HEK293 (cell line): ENCODE measurements around the gene FHL2.
A peak's percentile ranks its signal among the peaks of the same experiment; 100 is the strongest.

Experiments
- CTCF ChIA-PET: fragments of 350-600 bp; formaldehyde crosslinking; extraction: SDS; loops from one replicate; lab custom pipeline; 2021; ENCODE audit warnings: antibody characterized with exemption; lab: Yijun Ruan, JAX
- POLR2A ChIA-PET: fragments of 300-600 bp; formaldehyde crosslinking; extraction: SDS; loops from one replicate; lab custom pipeline; 2020; ENCODE audit warnings: antibody characterized with exemption, inconsistent platforms; lab: Yijun Ruan, JAX
- H3K27ac ChIP-seq: fragments of 200-500 bp; sonication (Bioruptor generic); 2 replicates; pipeline ENCODE4 v1.5.1; 2014; ENCODE audit warnings: low read depth, low read length, control low read depth, inconsistent platforms; ENCODE audit errors: extremely low read depth
- H3K36me3 ChIP-seq, 2 experiments: fragments of 200-500 bp in 1 of 2; sonication (Bioruptor generic) in 1 of 2; 1 replicate in 1 of 2; 2 replicates in 1 of 2; pipeline ENCODE4 v1.5.1; 2014 to 2017; ENCODE audit warnings: inconsistent platforms in 2 of 2, low read length in 2 of 2; ENCODE audit not compliant: control insufficient read depth in 2 of 2, insufficient read depth in 1 of 2
- H3K4me1 ChIP-seq: fragments of 200-500 bp; sonication (Bioruptor generic); 2 replicates; pipeline ENCODE4 v1.5.1; 2014; ENCODE audit warnings: mild to moderate bottlenecking, low read length, inconsistent platforms; ENCODE audit not compliant: control insufficient read depth, insufficient read depth
- H3K4me3 ChIP-seq: 2 replicates; pipeline ENCODE4 v1.5.1; 2011; ENCODE audit warnings: low read depth, mild to moderate bottlenecking, control low read depth, low read length, moderate library complexity
- H3K9me3 ChIP-seq: fragments of 200-500 bp; sonication (Bioruptor generic); 2 replicates; pipeline ENCODE4 v1.5.1; 2014; ENCODE audit warnings: low read depth, low read length, inconsistent platforms; ENCODE audit not compliant: control insufficient read depth, insufficient read depth
- GLI4 ChIP-seq: fragments of 450-650 bp; formaldehyde crosslinking; IDR thresholded peaks from 2 replicates; pipeline ENCODE4 v1.5.1; 2016; ENCODE audit warnings: missing biosample characterization, missing genetic modification characterization
- SP2 ChIP-seq: fragments of 450-650 bp; formaldehyde crosslinking; IDR thresholded peaks from 2 replicates; pipeline ENCODE4 v1.5.1; 2016; ENCODE audit warnings: missing biosample characterization, missing genetic modification characterization
- ZBTB17 ChIP-seq: fragments of 450-650 bp; formaldehyde crosslinking; IDR thresholded peaks from 2 replicates; pipeline ENCODE4 v1.5.1; 2016; ENCODE audit warnings: missing biosample characterization, missing genetic modification characterization
- ZFP69B ChIP-seq: fragments of 450-650 bp; formaldehyde crosslinking; IDR thresholded peaks from 2 replicates; pipeline ENCODE4 v1.5.1; 2016; ENCODE audit warnings: missing biosample characterization, missing genetic modification characterization
- ZNF10 ChIP-seq: fragments of 450-650 bp; formaldehyde crosslinking; IDR thresholded peaks from 2 replicates; pipeline ENCODE4 v1.5.1; 2017; ENCODE audit warnings: missing biosample characterization, missing genetic modification characterization
- ZNF174 ChIP-seq: fragments of 450-650 bp; formaldehyde crosslinking; IDR thresholded peaks from 2 replicates; pipeline ENCODE4 v1.5.0; 2017; ENCODE audit warnings: missing biosample characterization, mild to moderate bottlenecking, missing genetic modification characterization
- ZNF2 ChIP-seq: fragments of 450-650 bp; formaldehyde crosslinking; IDR thresholded peaks from 2 replicates; pipeline ENCODE4 v1.5.1; 2016; ENCODE audit warnings: missing biosample characterization, missing genetic modification characterization
- ZNF24 ChIP-seq: fragments of 450-650 bp; formaldehyde crosslinking; IDR thresholded peaks from 2 replicates; pipeline ENCODE4 v1.5.1; 2016; ENCODE audit warnings: missing biosample characterization, missing genetic modification characterization
- ZNF404 ChIP-seq: fragments of 450-650 bp; formaldehyde crosslinking; IDR thresholded peaks from 2 replicates; pipeline ENCODE4 v1.5.1; 2017; ENCODE audit warnings: missing biosample characterization, missing genetic modification characterization
- ZNF561 ChIP-seq: fragments of 450-650 bp; IDR thresholded peaks from 2 replicates; pipeline ENCODE4 v1.5.1; 2018; ENCODE audit warnings: missing biosample characterization, missing genetic modification characterization, borderline replicate concordance
- ZNF571 ChIP-seq: fragments of 450-650 bp; formaldehyde crosslinking; IDR thresholded peaks from 2 replicates; pipeline ENCODE4 v1.5.0; 2017; ENCODE audit warnings: missing biosample characterization, missing genetic modification characterization
- ZNF658 ChIP-seq: fragments of 450-650 bp; formaldehyde crosslinking; IDR thresholded peaks from 2 replicates; pipeline ENCODE4; 2016; ENCODE audit warnings: missing biosample characterization, missing genetic modification characterization
- ZNF701 ChIP-seq: fragments of 450-650 bp; formaldehyde crosslinking; IDR thresholded peaks from 2 replicates; pipeline ENCODE4 v1.5.1; 2016; ENCODE audit warnings: missing biosample characterization, missing genetic modification characterization
- ZNF768 ChIP-seq: fragments of 450-650 bp; formaldehyde crosslinking; IDR thresholded peaks from 2 replicates; pipeline ENCODE4 v1.5.1; 2018; ENCODE audit warnings: missing biosample characterization, mild to moderate bottlenecking, missing genetic modification characterization
- ZNF843 ChIP-seq: fragments of 450-650 bp; formaldehyde crosslinking; IDR thresholded peaks from 2 replicates; pipeline ENCODE4 v1.5.1; 2016; ENCODE audit warnings: missing biosample characterization, missing genetic modification characterization
- ZSCAN23 ChIP-seq: fragments of 450-650 bp; formaldehyde crosslinking; IDR thresholded peaks from 2 replicates; pipeline ENCODE4 v1.5.1; 2016; ENCODE audit warnings: missing biosample characterization, missing genetic modification characterization
- ZXDB ChIP-seq: fragments of 450-650 bp; formaldehyde crosslinking; IDR thresholded peaks from 2 replicates; pipeline ENCODE4 v1.5.1; 2016; ENCODE audit warnings: missing biosample characterization, missing genetic modification characterization
- TF ChIP-seq, protein P1 (sequence below): fragments of 450-650 bp; formaldehyde crosslinking; IDR thresholded peaks from 2 replicates; pipeline ENCODE4 v1.5.1; 2016; ENCODE audit warnings: missing biosample characterization, missing genetic modification characterization
- TF ChIP-seq, protein P2 (sequence below): fragments of 450-650 bp; formaldehyde crosslinking; IDR thresholded peaks from 2 replicates; pipeline ENCODE4 v1.5.1; 2016; ENCODE audit warnings: missing biosample characterization, missing genetic modification characterization
- TF ChIP-seq, protein P3 (sequence below): fragments of 450-650 bp; formaldehyde crosslinking; IDR thresholded peaks from 2 replicates; pipeline ENCODE4 v1.5.1; 2016; ENCODE audit warnings: missing biosample characterization, missing genetic modification characterization
- TF ChIP-seq, protein P4 (sequence below): fragments of 450-650 bp; formaldehyde crosslinking; IDR thresholded peaks from 2 replicates; pipeline ENCODE4 v1.5.1; 2016; ENCODE audit warnings: missing biosample characterization, missing genetic modification characterization
- TF ChIP-seq, protein P5 (sequence below): fragments of 450-650 bp; formaldehyde crosslinking; IDR thresholded peaks from 2 replicates; pipeline ENCODE4 v1.5.1; 2016; ENCODE audit warnings: missing biosample characterization, missing genetic modification characterization
- TF ChIP-seq, protein P6 (sequence below): fragments of 450-650 bp; formaldehyde crosslinking; IDR thresholded peaks from 2 replicates; pipeline ENCODE4 v1.5.1; 2017; ENCODE audit warnings: missing biosample characterization, mild to moderate bottlenecking, missing genetic modification characterization, moderate library complexity
- TF ChIP-seq, protein P7 (sequence below): fragments of 450-650 bp; formaldehyde crosslinking; IDR thresholded peaks from 2 replicates; pipeline ENCODE4 v1.5.1; 2016; ENCODE audit warnings: missing biosample characterization, missing genetic modification characterization, low read depth

Gene FHL2

DNA sequence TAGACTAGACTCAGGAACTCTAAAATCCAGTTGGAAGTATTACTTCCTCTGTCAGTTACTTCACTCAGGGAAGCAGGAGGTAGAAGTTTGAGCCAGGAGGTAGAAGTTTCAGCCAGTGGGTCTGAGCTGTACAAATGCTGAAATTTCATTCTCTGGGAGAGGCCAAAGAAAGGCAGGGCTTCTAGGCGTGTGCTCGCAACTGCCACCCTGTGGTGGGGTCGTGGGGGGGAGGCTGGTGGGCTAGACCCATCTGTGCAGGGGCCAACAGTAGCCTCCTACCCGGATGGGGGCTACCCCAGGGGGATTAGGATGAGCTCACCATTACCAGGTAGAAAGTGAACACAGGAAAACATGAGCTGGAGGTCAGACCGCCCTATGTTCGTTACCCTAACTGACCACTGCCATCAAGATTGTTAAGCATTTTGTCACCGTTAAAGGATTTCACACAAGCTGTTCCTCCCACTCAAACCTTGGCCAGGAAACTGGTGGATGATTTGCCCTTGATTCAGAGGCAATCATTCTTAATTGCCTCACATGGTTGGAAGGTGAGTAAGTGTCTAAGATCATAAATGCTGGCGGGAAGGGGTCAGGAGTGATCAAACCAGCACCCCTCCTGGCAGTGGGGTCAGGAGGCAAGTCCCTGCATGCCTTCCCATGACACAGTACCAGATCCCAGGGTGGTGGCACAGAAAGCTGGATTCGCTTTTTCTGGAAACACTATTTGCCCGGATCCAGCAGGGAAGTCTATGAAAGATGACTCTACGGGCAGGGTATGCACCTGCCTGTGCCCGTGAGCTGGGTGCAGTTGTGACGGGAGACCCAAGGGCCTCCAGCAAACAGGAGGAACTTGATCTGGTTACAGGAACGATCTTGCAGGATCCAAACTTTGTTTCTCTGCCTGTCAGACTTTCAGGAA is 5.2 kb upstream of the FHL2 start (continued):
- TF ChIP-seq ZBTB17 (tag by site-specific recombination) (peak; percentile 66), GLI4 (tag by site-specific recombination) (no peak), ZNF174 (tag by site-specific recombination) (no peak), ZNF24 (peak; percentile 76), ZXDB (0 out of 2 replicates have a peak, but pooled peaks have one; percentile 54), SP2 (tag by site-specific recombination) (no peak), ZNF2 (tag by site-specific recombination) (no peak), ZNF701 (no peak), ZFP69B (tag by site-specific recombination) (peak; percentile 46; the same call in 1 of the 2 replicates)
- TF ChIP-seq, protein P1, sequence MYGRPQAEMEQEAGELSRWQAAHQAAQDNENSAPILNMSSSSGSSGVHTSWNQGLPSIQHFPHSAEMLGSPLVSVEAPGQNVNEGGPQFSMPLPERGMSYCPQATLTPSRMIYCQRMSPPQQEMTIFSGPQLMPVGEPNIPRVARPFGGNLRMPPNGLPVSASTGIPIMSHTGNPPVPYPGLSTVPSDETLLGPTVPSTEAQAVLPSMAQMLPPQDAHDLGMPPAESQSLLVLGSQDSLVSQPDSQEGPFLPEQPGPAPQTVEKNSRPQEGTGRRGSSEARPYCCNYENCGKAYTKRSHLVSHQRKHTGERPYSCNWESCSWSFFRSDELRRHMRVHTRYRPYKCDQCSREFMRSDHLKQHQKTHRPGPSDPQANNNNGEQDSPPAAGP (tag by site-specific recombination), result peak; percentile 96
- TF ChIP-seq, protein P2, sequence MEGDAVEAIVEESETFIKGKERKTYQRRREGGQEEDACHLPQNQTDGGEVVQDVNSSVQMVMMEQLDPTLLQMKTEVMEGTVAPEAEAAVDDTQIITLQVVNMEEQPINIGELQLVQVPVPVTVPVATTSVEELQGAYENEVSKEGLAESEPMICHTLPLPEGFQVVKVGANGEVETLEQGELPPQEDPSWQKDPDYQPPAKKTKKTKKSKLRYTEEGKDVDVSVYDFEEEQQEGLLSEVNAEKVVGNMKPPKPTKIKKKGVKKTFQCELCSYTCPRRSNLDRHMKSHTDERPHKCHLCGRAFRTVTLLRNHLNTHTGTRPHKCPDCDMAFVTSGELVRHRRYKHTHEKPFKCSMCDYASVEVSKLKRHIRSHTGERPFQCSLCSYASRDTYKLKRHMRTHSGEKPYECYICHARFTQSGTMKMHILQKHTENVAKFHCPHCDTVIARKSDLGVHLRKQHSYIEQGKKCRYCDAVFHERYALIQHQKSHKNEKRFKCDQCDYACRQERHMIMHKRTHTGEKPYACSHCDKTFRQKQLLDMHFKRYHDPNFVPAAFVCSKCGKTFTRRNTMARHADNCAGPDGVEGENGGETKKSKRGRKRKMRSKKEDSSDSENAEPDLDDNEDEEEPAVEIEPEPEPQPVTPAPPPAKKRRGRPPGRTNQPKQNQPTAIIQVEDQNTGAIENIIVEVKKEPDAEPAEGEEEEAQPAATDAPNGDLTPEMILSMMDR (tag by site-specific recombination), result peak; percentile 55
- TF ChIP-seq, protein P3, sequence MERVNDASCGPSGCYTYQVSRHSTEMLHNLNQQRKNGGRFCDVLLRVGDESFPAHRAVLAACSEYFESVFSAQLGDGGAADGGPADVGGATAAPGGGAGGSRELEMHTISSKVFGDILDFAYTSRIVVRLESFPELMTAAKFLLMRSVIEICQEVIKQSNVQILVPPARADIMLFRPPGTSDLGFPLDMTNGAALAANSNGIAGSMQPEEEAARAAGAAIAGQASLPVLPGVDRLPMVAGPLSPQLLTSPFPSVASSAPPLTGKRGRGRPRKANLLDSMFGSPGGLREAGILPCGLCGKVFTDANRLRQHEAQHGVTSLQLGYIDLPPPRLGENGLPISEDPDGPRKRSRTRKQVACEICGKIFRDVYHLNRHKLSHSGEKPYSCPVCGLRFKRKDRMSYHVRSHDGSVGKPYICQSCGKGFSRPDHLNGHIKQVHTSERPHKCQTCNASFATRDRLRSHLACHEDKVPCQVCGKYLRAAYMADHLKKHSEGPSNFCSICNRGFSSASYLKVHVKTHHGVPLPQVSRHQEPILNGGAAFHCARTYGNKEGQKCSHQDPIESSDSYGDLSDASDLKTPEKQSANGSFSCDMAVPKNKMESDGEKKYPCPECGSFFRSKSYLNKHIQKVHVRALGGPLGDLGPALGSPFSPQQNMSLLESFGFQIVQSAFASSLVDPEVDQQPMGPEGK, result peak; percentile 68; the same call in 1 of the 2 replicates
- TF ChIP-seq, protein P4, sequence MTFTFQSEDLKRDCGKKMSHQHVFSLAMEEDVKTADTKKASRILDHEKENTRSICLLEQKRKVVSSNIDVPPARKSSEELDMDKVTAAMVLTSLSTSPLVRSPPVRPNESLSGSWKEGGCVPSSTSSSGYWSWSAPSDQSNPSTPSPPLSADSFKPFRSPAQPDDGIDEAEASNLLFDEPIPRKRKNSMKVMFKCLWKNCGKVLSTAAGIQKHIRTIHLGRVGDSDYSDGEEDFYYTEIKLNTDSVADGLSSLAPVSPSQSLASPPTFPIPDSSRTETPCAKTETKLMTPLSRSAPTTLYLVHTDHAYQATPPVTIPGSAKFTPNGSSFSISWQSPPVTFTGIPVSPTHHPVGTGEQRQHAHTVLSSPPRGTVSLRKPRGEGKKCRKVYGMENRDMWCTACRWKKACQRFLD, result no peak
- TF ChIP-seq, protein P5, sequence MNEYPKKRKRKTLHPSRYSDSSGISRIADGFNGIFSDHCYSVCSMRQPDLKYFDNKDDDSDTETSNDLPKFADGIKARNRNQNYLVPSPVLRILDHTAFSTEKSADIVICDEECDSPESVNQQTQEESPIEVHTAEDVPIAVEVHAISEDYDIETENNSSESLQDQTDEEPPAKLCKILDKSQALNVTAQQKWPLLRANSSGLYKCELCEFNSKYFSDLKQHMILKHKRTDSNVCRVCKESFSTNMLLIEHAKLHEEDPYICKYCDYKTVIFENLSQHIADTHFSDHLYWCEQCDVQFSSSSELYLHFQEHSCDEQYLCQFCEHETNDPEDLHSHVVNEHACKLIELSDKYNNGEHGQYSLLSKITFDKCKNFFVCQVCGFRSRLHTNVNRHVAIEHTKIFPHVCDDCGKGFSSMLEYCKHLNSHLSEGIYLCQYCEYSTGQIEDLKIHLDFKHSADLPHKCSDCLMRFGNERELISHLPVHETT (tag by site-specific recombination), result peak; percentile 79

DNA sequence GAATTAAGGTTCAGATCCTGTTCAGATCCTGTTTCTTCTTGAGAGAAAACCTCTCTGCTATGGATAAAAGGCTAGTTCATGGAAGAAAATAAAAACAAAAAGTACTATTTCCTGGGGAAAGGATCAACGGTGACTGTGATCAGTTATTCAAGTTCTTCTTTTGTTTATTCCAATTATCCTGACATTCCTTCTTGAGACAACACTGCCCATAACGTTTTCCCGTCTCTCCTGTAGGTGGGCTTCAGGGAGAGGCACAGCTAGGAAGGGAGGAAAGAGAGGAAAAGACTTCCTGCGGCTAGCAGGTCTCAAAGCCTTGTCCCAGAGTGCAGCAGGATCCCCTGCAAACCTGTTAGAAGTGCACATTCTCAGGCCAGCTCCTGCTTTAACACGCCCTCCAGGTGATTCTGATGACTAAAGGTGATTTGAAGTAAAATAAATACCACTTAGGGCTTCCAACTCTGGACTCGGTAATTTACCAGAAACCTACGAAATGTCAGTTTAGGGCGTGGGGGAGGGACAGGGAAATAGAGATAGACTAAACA is 4.5 kb upstream of the FHL2 start:
- ChIA-PET CTCF (interaction anchor here (0.6 to 1.8 kb wide), 10 partner anchors 13 to 114 kb away, joined by 3 to 9 read pairs (median 5); no protein-coding TSS in a partner anchor), POLR2A (interaction anchor here (1.2 to 1.5 kb wide), 2 partner anchors 14 to 116 kb away, joined by 4 to 9 read pairs; no protein-coding TSS in a partner anchor)
- Histone ChIP-seq H3K4me3 (no peak overlapping the region), H3K9me3 (no peaks in the 10 kb centered on the region), H3K27ac (no peak overlapping the region), H3K36me3 (no peaks in the 10 kb centered on the region), H3K4me1 (no peaks in the 10 kb centered on the region)
- TF ChIP-seq ZNF10 (tag by site-specific recombination) (no peak), ZNF561 (tag by site-specific recombination) (no peak), ZNF571 (tag by site-specific recombination) (no peak), ZNF404 (tag by site-specific recombination) (no peak), ZNF843 (tag by site-specific recombination) (no peak), ZNF658 (tag by site-specific recombination) (no peak), ZNF768 (no peak), ZSCAN23 (tag by site-specific recombination) (no peak)
- TF ChIP-seq, protein P6, sequence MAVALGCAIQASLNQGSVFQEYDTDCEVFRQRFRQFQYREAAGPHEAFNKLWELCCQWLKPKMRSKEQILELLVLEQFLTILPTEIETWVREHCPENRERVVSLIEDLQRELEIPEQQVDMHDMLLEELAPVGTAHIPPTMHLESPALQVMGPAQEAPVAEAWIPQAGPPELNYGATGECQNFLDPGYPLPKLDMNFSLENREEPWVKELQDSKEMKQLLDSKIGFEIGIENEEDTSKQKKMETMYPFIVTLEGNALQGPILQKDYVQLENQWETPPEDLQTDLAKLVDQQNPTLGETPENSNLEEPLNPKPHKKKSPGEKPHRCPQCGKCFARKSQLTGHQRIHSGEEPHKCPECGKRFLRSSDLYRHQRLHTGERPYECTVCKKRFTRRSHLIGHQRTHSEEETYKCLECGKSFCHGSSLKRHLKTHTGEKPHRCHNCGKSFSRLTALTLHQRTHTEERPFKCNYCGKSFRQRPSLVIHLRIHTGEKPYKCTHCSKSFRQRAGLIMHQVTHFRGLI (tag by site-specific recombination), result no peak
- TF ChIP-seq, protein P7, sequence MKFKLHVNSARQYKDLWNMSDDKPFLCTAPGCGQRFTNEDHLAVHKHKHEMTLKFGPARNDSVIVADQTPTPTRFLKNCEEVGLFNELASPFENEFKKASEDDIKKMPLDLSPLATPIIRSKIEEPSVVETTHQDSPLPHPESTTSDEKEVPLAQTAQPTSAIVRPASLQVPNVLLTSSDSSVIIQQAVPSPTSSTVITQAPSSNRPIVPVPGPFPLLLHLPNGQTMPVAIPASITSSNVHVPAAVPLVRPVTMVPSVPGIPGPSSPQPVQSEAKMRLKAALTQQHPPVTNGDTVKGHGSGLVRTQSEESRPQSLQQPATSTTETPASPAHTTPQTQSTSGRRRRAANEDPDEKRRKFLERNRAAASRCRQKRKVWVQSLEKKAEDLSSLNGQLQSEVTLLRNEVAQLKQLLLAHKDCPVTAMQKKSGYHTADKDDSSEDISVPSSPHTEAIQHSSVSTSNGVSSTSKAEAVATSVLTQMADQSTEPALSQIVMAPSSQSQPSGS (tag by site-specific recombination), result no peak
- TF ChIP-seq, protein P5 (tag by site-specific recombination), result no peak
- TF ChIP-seq, all 188 proteins: peak for 0
